LHCN-M2 (cell line): ENCODE measurements around the gene DENND2C. TPM values are rescaled to one million over a fixed set of nuclear protein-coding genes. Genes with fewer than 3 reads are reported as not detected.

ENCODE experiments used
- DNase-seq: peaks from one replicate; pipeline ENCODE4 v3.0.0-alpha.2; 2012; ENCODE audit warnings: low read depth
- polyA plus RNA-seq: library from polyadenylated mRNA; unstranded; fragments of >200 nt; gene quantifications from one replicate; pipeline ENCODE4 v1.2.1, GENCODE V29; 2012; ENCODE audit warnings: missing spikeins
- total RNA-seq: library from RNA; depleted of rRNA; stranded (reverse); fragments of >200 nt; gene quantifications from 2 replicates; pipeline ENCODE4 v1.2.3, GENCODE V29; 2014; rRNA removed

The DENND2C gene, protein sequence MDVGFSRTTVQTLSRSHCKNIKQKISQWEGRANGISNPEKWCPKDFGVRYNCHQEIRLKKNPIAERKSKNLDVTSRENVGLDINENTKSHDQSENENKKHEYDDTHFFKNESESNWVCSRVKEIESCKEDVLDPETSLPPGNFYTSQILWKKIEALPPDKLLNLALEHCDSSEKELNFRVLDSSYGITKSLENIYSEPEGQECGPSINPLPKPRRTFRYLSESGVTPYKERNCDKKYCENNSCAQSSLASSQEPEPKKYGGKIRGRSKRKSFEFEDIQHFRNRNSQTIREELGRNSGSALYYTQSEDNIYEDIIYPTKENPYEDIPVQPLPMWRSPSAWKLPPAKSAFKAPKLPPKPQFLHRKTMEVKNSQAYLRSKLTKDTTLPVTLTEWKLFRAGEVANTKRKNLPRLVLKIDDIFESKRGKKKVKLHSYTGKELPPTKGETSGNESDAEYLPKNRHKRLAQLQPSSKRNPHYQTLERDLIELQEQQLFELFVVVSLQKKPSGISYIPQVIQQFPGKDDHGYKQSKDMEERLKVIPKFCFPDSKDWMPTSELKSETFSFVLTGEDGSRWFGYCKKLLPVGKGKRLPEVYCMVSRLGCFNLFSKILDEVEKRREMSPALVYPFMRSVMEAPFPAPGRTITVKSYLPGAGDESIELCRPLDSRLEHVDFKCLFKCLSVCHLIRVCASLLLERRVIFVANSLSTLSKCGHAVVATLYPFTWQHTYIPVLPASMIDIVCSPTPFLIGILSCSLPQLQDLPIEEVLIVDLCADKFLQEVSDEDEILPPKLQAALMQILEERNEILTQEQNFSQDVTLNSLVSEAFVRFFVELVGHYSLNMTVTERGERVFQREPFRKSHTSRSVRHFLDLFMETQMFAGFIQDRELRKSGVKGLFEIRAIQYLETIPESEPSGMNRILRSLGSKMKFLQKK
- 4.1 and 4.6 TPM in 2 replicates for total RNA-seq
- polyA plus RNA-seq: 1.1 TPM

DNA sequence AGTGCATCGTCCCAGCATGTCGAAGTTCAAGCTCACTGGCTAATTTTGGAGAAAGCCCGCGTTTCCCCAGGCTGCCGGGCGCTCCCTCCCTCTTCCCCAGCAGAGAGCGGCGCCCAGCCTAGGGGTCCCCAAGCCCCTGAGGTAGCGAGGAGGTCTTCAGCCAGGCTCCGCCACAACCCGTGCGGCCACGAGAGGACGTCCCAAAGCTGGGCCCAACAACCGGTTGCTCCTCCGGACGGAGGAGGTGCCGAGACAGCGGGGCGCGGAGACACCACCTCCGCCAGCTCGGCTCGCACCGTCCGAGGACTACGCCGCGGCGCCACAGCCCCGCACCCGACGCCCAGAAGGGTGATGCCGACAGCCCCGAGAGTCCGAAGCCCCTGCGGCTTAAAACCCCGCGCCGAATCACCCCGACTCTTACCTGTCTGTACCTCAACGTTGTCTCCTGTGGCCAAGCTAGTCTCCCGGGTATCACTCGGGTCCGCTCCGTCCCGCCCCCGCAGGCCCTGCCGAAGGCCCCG is at the start of gene DENND2C:
Gene DENND2C (minus strand): TSS at position 488 of the 521 bp plus-strand sequence. CDS start 44,065 bp downstream, outside the sequence.
- DNase-seq: no peak

DNA sequence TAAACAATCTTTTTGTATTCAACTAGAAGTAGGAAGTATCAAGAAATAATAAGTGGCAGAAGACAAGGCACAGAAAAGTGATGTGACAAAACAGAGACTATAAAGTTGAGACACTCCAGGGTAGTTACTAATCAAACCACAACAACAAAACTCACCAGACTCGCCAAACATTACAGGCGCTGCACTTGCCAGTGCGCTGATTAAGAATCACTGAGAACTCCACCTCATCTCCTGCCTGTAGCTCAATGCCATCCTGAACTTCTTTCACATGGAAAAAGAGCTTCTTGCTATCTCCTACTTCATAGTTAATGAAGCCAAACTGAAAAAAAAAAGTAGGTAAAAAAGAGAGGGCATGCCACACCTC is 49.6 kb upstream of the DENND2C start:
- DNase-seq: peak; percentile 22

DNA sequence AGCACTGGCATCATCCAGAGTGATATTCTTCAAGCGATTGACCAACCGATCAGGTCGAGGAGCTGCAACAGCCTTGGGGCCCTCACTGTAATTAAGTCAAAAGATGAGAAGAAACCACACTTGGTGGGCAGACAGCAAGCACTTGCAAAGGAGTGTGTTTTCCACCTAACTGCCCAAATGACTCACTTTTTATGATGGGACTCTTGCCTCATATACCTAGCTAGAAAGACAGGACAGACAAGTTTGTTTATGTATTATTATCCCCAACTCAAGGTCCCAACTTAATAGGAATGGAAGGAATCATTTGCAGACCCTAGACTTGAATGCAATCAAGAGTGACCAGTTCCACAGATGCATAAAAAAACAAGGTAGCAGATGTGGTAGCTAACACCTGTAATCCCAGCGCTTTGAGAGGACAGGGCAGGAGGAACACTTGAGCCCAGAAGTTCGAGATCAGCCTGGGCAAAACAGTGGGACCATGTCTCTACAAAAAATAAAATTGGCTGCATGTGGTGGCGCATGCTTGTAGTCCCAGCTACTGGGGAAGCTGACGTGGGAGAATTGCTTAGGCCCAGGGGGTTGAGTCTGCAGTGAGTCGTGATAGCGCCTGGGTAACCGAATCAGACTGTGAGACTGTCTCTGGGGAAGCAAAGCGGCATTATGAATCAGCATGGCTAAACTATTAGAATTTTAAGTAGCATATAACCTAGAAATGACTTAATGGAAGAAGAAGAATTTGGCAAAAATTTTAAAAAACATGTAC is 49.0 kb upstream of the DENND2C start:
- DNase-seq: peak; percentile 60

DNA sequence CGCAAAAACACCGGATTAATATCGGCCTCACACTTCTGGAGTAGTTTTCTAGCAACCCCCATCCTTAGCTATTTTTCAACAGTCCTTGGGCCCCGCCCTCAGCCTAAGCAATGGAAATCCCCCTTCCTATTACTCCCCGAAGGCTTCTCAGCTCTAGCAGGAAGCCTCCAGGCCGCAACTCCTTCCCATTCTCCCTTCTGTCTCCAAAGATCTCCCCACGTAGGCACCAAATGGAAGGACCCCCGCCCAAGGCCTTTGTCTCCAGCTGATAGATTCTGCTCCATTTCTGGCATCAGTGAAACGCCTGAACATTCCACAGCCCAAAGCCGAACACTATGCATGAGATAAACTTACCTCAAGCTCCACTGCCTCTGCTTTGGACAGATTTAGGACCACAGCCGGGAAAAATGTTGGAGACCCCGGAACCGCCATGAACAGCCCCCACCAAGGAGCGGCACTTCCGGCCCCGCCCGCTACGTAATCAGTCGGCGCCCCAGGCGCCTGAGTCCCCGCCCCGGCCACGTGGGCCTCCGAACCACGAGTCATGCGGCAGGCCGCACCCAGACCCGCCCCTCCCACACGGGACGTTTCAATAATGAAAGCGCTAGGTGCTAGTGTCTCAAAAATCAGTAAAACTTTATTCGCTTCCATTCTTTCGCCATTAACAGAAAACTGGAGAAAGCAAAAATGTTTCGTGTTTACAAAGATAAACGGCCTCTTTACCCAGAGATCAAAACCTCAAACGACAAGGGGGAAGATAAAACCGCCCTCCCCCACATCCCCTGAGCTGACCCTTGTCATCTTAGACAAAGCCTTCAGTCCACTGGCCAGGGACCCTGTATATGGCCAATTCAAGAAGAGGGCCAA is 46.7 kb upstream of the DENND2C start, which contains the start of gene NRAS:
Gene NRAS (minus strand): TSS at position 468 of the 867 bp plus-strand sequence. CDS start 611 bp downstream, outside the sequence.
- peak; percentile 88 for DNase-seq

DNA sequence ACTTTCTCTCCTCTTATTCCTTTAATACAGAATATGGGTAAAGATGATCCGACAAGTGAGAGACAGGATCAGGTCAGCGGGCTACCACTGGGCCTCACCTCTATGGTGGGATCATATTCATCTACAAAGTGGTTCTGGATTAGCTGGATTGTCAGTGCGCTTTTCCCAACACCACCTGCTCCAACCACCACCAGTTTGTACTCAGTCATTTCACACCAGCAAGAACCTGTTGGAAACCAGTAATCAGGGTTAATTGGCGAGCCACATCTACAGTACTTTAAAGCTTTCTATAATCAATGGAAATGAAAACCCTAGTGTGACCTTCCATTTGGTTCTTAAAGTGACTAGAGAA is 46.1 kb upstream of the DENND2C start:
- peak; percentile 32 for DNase-seq

DNA sequence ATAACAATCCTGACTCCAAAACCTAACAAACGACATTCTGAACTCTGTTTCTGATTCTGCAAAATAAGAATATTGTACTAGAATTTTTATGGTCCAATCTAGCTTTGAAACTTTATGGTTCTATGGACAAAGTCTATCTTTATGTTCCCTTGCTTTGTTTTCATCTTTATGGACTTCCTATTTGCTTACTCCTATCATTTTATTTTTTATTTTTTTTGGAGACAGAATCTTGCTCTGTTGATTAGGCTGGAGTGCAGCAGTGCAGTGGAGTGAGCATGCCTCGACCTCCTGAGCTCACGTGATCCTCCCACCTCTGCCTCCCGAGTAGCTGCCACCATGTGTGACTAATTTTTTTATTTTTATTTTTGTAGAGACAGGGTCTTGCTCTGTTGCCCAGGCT is 43.1 kb upstream of the DENND2C start:
- no peak for DNase-seq

DNA sequence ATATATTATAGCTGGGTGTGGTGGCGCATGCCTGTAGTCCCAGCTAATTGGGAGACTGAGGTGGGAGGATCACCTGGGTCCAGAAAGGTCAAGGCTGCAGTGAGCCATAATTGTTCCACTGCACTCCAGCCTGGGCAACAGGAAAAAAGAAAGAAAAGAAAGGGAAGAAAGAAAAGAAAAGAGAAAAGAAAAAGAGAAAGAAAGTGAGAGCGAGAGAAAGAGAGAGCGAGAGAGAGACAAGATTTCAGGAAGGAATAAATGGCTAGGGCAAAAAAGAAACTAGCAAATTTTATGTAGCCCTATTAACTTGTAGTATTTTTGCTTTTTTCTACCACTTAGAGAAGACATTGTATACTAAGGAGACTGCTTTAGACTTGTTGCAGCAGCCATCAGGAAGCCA is 40.5 kb upstream of the DENND2C start:
- no peak for DNase-seq

DNA sequence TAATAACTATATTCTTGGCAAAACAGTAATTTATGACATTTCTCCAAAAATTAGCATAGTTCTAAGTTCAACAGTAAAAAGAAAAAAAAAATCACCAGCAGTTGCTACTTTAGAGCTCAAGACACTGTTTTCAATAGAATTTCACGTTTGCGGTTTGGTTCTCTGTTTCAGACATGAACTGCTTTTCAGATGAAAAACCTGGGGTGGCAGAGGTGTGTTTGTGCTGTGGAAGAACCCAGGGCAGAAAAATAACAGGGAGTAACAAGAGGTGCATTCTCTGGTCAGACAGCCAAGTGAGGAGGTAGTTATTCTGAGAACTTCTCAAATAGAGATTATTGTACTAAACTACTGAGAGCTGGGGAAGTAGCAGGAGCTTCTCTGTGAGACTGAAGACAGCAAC is 37.8 kb upstream of the DENND2C start:
- no peak for DNase-seq

DNA sequence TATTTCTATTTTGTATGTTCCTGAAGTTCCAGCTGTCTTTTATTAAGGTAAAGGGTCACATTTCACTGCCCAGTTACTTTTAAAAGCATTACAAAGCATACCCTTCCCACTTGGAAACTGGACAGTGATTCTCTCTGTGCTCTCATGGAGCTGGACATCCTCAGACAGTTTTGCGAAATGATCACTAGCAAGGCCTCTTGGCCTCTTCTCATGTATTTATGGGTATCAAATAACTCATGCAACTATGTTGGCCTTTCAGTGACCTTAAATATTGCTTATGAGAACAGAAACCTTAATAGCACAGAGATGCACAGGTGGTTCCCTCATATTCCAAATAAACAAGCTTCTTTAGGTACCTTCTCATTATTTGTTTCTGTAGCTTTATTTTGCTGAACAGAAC is 33.4 kb upstream of the DENND2C start:
- DNase-seq: peak; percentile 14

DNA sequence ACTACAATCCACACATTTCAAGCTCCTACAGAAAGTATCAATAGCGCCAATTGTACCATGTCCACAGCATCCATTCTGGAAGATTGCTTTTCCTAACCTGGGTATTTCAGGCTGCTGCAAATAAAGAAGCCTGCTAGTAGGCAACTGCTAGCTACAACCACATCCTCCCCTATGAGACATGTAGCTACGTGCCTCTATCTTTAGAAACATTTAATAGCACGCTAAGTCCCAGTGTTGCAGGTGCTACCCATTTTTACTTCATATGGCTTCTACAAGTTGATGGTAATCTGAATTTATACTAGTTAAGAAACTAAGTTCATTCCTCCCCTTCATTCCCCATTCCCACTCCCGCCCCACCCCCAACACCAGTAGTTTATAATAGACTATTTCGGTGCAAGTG is 32.9 kb upstream of the DENND2C start:
- no peak for DNase-seq

DNA sequence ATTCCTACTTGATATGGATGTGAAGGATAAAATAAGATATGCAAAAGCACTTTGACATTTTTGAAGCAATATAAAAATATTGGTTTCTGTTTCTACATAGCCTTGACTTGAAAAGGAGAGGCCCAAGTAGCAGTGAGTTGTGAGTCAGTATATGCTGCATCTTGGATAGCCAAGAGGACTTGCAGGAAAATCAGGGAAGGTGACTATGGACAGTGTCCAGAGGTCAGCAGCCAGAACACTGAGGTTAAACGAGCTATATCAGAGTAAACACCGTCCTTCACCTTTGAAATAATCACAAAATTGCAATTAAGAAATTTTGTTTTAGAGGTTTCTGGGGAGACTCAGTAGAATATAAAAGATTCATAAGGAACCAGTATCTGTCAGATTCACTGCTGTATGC is 32.1 kb upstream of the DENND2C start:
- DNase-seq: no peak

DNA sequence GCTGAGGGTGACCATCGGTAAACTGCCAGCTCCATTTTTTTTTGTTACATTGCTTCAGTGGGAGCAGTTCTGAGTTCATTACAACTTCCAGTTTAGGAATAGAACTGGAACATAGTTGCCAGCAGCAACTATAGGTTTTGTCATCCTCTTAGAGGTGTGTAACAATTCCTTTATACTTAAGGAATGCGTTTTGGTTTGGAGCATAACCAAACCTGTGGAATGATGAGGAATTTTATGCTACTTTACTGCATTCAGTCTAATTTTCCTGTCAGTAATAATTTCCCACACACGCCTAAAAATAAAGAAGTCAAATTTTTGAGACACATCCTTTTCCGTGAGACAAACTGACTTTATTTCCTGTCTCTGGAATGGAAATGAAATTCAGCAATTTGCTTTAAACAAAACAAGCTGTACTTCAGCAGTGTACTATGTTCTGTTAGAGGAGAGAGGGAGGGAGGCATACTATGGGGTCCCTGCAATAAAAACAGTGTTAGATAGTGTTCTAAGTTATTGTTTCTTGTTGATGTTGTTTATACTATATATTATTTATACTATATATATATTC is 30.3 kb upstream of the DENND2C start:
- no peak for DNase-seq

DNA sequence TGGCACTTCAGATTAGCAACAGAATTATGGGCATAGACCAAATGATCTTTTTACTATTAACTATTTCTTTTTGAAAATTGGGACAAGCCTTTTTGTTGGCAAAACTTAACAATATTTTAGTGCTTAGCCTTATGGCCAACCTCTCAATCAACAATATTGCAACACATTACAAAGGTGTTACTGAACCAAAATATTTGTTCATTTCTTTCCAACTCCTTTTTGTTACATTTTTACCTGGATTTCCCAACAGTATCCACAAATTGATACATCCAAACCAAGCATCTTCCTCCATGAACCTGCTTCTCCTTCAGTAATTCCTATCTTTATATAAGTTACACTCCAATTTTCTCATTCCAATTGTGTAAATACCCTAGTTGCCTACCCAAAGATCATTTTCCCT is 27.0 kb upstream of the DENND2C start:
- no peak for DNase-seq

DNA sequence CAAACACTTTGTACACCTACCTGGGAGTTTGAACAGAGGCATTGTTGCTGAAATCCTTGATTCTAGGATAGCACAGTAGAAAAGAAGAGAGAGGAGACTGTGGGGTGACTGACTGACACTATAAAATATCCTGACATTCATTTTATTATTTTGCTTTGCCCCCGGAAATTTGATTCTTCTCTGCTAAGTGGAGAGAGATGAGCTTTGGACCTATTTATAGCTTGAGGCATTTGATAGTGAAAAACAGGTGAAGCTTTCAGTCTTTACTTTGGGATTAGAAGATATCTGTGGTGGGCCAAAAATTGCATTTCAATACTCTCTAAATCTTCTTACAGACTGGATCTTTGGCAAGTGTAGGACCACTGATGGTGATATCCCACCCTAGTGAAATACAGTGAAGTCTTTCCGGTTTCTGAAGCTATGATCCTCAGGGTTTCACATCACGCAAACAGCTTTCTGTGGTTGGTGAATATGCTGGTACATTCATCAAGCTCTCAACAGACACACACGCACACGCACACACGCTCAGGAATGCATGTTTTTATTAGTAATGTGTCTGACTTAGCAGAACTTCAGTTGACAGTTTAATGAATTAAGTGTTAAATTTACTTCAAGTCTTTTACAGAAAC is 25.7 kb upstream of the DENND2C start, which contains the start of gene AMPD1:
Gene AMPD1 (minus strand): TSS at position 117 of the 629 bp plus-strand sequence. CDS start 75 bp downstream, at position 42.
- peak; percentile 69 for DNase-seq

DNA sequence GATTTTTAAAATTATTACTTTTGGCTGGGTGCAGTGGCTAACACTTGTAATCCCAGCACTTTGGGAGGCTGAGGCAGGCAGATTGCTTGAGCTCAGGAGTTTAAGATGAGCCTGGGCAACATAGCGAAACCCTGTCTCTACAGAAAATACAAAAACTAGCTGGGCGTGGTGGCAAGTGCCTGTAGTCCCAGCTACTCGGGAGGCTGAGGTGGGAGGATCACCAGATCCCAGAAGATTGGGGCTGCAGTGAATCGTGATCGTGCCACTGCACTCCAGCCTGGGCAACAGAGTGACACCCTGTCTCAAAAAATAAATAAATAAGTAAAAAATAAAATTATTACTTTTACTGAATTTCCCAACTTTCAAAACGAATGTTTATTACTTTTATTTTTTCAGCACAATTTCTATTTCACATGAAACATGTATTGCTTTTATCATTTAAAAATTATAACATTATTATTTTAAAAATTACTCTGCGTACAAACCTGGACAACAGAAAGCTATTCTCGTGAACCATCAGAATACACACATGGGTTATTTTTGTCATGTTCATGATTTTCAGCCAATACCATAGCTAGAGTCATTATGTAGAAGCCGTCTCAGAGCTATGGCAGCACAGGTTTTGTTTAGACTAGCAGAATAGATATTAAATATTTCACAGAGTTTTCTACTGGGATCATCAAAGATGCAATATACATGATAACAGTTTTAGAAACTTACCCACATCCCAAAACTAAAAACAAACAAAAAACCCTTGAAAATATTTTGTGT is 24.9 kb upstream of the DENND2C start:
- no peak for DNase-seq

DNA sequence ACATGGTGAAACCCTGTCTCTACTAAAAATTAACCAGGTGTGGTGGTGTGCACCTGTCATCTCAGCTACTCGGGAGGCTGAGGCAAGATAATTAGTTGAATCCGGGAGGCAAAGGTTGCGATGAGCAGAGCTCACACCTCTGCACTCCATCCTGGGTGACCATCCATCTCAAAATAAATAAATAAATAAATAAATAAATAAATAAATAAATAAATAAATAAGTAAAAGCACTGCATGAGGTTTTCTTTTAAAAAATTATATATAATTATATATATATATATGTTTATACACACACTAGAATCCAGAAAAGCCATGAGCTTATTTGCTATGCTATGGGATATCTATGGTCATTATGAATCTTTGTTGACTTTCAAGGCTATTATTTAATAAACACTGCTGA is 23.1 kb upstream of the DENND2C start:
- no peak for DNase-seq

DNA sequence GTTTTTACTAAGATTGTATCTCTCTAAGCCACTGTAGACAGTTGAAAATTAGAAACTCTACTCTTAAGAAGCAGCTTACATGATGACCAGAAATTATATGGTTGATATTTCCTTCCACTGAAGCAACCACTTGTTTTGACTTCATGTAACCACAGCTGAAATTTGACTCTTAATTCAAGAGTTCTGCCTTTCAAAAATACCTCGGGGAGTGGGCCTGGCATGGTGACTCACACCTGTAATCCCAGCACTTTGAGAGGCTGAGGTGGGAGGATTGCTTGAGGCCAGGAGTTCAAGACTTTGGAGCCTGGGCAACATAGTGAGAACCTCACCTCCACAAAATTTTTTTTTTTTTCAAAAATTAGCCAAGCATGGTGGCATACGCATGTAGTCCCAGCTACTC is 21.2 kb upstream of the DENND2C start:
- DNase-seq: peak; percentile 51

DNA sequence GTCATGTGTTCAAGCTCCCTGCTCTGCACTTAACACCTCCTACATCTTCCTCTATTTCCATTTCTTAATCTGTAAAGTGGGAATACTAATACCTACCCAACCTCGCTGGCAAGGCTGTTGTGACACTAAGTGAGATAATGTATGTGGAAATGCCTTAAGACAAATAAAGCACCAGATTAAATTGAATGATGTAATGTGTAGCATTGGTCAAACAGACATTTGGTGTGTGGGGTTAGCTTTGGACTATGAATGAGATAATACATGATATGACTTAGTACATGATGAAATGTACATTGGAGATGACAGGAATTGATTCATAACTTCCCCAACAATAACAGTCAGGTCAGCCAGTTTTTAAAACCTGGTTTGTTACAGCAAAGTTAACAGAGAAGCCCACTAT is 20.3 kb upstream of the DENND2C start:
- no peak for DNase-seq

DNA sequence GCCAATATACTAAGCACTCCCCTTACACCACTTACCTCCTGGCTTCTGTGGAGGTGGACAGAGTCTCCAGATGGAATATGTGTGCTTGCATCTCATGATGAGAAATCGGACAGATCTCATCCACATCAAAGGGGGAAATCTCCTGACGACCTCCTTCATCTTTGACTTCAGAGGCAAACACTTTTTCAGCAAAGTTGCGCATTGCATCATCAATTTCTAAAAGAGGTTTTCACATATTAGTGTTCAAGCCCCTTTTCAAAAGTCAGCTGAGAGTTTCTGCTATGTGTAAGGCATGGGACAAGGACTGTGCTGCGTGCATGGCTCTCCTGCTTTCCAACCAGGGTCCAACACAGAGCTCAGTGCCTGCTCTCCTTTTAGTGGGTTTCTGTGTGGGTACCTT is 18.7 kb upstream of the DENND2C start:
- no peak for DNase-seq
